Hematopoietic multipotent progenitor cell treated with erythropoietin and hydrocortisone succinate and interleukin-3 and kit ligand, for 17 days (in vitro differentiated cells): ENCODE data around the gene STRIP2.
"Not testable (repeated sequence)": the region's sequence is repeated elsewhere in the genome, so short reads cannot be mapped to it uniquely, and the experiment has no call there.

Experiments used
- DNase-seq: peaks from one replicate; pipeline ENCODE4 v3.0.0-alpha.2; 2015; ENCODE audit warnings: low spot score

The STRIP2 gene

DNA sequence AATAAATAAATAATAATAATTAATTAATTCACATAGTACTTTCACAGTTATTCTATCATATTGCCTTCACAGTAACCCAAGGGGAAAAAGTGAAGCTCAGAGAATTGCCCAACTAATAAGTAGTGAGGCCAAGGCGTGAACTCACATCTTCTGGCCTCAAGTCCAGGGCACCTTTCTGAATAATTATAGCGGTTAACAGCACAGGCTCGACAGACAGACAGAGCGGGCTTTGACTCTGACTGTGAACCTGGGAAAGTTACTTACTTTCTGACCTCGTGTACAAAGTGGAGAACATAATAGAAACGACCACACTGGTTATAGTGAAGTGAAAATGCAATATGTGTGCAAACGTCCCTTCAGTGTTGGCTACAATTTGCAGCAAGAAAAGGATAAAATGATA, 62.4 kb downstream of the STRIP2 start:
- DNase-seq: no peak

DNA sequence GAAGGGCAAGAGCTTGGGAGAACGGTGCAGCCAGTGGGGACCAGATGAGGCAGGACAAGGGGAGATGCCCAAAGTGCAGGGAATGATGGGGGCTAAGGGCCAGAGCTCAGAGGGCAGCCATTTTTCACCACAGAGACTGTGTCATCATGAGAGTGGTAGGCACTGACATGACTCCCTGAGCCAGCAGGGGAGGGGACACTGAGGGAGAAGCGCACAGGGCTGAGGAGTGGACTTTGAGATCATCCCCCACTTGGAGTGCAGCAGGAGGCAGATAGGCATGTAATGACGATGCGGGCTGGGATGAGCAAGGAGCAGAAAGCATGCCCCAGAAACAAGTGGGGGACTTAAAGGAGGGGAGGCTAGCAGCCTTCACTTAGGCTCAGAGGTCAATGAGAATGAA, 62.9 kb downstream of the STRIP2 start:
- DNase-seq: no peak

DNA sequence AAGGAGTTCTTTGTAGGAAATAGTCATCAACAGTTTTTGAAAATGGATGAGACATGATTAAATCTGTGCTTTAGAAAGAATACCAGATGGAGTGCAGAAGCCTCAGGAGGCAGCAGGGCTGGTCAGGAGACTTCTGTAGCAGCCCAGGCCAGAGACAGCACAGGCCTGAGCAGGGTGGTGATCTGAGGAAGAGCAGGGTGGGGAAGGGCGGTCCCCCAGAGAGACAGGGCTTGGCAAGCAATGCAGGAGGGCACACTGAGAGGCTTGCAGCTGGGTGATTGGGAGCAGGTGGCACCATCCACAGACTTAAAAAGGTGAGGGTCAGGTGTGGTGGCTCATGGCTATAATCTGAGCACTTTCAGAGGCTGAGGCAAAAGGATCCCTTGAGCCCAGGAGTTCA, 63.8 kb downstream of the STRIP2 start:
- DNase-seq: no peak

DNA sequence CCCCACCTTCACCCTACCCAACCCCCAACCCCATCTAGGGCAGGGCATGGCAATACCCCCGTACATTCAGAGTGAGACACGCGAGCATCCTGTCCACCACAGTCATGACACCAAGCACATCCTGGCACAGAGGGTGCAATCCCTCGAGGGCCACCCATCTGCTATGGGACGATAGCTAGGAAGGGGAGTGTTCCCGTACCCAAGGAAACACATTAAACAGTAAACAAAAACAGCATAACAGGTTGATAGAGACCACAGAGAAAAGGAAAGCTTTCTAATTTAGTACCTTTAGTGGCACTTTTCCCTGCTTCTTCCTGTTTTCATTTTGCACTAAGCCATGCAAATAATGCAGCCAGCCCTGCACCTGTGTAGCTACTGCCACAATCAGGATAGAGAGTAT, 65.8 kb downstream of the STRIP2 start:
- DNase-seq: no peak

DNA sequence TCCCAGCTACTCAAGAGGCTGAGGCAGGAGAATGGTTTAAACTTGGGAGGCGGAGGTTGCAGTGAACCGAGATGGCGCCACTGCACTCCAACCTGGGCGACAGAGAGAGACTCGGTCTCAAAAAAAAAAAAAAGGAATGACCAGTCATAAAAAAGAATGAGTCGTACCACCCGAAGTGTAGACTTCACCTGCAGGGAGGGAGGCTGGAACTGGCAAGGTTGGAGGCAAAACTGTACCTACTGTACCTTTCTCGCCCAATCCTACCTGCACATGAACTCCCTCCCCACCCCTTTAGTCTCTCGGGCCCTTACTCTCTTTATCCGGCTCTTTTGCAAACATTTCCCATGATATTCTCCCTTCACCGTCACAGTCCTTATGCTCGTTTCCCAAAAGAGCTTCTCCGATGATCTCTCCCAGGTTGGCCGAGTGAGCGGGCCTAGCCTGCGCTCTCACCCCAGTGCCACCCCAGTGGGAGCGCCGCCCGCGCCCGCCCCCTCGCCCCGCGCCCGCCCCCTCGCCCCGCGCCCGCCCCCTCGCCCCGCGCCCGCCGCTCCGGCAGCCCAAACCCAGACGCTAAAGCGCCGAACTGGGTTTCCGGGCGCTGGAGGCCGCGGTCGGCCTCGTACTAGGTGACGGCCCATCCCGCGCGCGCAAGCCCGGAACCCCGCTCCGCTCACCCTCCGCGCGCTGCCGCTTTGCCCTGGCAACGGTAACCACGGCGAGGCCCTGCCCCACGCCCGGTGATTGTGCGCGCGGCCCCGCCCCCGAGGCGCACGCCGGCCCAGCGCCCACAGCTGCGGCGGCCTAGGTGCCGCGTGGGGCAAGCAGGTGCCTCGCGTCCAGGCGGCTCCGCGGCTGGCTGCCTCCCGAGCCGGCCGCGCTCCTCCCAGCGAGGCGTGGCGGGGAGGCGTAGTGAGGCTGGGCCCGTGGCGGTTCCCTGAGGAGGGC, 67.8 kb downstream of the STRIP2 start, which contains the start of gene SMKR1:
Gene SMKR1, plus strand, starts transcription at position 772 of the 948 bp plus-strand sequence. CDS start 294 bp downstream, outside the sequence.
- no peak for DNase-seq

DNA sequence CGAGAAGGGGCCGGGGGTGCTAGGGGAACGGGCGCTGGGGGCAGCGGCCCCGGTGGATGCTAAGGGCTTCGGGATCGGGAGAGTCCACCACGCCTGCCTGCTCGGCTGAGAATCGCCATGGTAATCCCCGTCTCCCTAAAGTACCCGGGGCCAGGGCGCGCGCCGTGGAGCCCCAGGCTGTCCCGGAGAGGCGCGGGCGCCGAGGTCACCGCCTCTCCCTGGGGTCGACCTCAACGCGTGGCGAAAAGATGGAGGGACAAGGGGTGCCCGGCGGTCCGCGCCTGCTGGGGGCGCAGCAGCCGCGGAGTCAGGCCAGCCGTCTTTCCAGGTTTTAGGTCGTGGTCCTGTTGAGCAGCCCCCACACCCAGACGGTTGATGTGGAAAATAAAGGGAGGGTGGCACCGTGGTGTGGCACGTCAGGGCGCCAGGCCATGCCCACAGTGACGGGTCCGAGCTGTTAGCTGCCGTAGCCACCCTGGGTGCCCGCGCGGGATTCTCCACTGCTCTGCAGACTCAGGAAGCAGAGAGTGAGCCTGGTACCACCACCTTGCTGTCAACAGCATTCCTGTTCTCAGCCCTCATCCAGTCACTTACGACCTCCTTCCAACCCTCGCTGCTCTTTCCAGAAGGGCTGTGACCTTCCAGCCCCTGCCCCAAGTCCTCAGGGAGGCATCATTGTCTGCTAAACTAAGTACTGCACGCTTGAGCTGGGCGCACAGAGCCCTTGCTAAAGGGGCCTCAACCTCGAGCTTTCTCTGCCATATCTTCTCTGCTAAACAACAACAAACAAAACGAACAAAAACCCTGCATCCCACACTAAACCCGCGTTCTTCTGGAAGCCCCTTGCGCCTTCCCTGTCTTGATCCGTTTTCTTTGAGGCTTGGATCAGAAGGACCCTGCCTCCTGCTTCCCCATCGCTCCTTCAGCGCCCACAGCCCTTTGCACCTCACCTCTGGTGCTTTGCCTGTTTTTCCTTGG, 68.8 kb downstream of the STRIP2 start:
- no peak for DNase-seq

GRCh38 chr7:129503725-129504124, 69.5 kb downstream of the STRIP2 start:
- DNase-seq: no peak

GRCh38 chr7:129512192-129512591, 78.0 kb downstream of the STRIP2 start:
- no peak for DNase-seq

- DNase-seq: no peak
Observed at GRCh38 chr7:129513546-129513945, 79.3 kb downstream of the STRIP2 start.

DNA sequence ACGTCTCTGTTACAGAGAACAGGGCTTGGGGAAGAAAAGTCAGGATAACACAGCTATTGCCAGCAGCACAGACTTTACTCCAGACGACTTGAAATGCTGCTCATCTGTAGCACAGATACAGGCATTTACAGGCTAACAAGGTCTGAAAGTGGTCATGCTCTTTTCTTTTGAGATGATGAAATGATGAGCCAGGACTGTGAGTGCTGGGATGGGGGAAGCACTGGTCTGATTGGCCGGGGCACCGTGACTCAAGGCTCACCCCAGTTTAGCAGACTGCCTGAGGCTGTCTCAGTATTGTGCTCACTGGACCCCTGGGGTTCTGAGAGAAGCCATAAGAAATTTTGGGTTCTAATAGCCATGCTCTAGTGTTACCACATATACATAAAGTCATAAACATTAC, 80.5 kb downstream of the STRIP2 start:
- no peak for DNase-seq

GRCh38 chr7:129515381-129515780, 81.1 kb downstream of the STRIP2 start:
- no peak for DNase-seq

- no peak for DNase-seq
Observed at GRCh38 chr7:129517931-129518330, 83.7 kb downstream of the STRIP2 start.

DNA sequence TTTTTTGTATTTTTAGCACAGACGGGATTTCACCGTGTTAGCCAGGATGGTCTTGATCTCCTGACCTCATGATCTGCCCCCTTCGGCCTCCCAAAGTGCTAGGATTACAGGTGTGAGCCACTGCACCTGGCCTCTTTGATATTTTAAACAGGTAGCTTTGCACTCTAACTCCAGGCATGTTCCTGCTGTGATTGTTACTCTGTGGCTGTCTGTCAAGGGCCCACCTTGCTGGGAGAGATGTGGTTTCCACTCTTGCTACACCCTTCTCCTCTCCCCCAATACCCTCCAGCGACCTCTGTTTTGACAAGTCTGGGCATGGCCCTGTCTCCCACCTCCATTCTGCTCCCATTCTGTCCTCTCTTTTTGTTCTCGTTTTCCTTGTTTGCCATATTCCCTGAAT, 85.2 kb downstream of the STRIP2 start:
- DNase-seq: no peak

DNA sequence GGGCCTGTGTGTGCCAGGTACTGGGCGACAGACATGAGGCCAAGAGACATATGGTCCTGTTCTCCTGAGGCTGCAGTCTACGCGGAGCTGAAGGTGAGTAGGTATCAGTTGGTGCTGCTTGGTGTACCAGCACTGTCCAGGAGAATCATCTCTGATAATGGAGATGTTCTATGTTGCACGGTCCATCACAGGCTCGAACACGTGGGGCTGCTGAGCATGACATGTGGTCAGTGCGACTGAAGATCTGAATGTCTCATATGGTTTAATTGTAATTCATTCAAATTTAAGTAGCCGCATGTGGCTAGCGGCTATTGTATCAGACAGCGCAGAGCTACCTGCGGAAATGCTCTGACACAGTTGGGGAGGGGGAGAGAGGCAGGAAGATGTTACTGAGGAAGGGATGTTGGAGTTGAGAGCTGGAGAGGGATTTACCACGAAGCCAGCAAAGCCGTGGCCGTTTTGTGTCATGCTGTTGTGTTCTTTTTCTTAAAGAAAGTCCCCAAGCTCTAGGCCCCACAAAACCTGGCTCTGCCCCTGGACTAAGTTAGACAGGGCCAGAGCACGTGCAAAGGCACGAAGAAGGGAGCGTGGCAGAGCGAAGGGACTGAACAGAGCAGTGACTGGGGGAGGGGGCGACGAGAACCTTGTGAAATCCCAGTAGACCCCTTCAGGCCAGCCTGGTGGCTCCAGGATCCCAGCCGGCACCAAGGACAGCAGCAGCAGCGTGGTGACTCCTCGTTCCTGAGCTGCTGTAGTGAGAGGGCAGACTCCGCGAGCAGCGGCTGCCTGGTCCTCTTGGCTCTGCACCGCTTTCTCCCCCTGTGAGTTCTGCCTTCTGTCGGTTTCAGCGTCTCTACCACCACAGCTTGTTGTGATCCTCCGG, 88.1 kb downstream of the STRIP2 start:
- no peak for DNase-seq

DNA sequence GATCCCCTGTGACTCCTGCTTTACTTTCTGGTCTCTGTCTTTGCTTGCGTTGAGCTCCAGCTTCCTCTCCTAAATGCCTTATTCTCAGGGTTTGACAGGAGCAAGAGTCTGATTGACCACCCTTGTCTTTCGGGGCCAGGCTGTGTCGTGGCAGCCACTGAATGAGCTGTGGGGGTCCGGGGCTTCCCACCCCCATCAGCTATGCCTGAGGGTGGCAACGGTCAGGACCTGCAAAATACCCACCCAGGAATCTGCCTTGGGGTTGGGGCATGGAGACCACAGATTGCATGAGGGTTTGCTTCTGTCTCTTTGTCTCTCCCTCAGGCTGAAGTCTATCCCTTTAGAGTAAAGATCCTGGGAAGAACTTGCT, 88.7 kb downstream of the STRIP2 start:
- DNase-seq: no peak

- DNase-seq: no peak
Observed at GRCh38 chr7:129523924-129524323, 89.7 kb downstream of the STRIP2 start.

DNA sequence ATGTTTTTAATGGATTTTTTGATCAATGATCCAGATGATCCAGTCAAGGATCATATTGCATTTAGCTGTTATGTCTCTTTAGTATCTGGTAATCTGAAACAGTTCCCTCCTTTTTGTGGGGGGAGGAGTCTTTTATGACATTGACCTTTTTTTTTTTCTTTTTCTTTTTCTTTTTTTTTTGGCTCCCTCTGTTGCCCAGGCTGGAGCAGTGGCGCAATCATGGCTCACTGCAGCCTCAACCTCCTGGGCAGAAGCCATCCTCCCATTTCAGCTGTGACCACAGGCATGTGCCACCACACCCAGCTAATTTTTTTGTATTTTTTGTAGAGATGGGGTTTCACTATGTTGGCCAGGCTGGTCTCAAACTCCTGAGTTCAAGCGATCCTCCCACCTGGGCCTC, 90.2 kb downstream of the STRIP2 start:
- DNase-seq: not testable (repeated sequence)

DNA sequence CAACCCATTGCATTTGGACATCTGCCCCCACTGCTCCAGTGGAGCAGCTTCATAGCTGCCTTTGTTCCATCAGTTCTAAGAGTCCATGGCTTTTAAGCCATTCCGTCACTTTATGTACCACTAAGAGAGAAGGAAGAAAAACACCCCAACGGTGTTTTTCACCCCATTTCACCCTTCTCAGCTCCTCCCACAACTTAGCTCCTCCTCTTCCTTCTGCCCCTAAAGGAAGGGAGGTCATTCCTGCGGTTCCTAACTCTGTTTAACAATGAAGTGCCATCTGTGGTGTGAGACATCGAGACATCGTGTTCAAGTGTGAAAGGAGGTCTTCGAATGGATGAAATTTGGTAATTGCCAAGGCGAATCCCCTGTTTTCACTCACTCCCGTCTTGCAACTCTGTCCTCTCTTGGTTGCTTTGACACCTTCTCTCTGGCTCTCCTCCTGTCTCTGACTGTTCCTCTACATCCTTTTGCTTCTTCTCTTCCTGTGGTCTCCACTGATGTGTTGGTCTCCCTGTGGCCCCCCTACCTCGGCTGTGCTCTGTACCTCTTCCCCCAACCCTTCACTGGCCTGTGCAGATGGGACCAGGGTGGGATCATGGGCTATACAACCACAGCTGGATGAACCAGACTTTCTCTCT, 91.1 kb downstream of the STRIP2 start:
- no peak for DNase-seq

DNA sequence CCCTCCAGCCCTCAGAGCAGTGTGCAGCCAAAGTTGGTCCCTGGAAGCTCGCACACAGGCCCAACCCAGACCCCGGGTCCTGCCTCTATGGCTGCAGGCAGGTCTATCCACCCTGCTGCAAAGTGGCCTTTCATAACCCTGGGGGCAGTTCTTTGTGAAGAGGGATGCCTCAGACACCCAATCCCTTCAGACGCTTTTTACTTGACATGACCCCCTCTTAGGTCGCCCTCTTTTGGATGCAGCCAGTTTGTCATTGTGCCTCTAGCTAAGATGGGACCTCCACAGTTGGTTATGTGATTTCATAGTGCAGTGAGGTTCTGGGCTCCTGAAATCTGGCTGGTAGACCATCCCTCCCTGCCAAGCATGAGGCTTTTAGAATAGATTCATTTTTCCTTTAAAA, 95.4 kb downstream of the STRIP2 start:
- DNase-seq: no peak

DNA sequence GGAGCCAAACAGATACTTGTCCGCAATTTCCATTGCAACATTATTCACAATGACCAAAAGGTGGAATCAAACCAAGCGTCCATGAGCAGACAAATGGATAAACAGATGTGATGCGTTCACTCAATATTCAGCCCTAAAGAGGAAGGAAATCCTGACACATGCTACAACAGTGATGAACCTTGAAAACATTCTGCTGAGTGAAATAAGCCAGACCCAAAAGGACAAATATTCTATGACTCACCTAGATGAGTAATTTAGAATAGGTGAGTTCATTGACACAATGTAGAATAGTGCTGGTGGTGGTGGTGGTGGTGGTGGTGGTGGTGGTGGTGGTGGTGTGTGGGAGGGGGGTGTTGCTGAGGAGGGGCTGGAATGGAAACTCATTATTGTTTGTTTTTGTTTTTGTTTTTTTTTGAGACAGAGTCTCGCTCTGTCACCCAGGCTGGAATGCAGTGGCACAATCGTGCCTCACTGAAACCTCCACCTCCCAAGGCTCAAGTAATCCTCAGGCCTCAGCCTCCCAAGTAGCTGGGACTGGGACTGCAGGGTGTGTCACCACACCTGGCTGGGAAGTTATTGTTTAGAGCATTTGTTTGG, 96.7 kb downstream of the STRIP2 start:
- DNase-seq: no peak

DNA sequence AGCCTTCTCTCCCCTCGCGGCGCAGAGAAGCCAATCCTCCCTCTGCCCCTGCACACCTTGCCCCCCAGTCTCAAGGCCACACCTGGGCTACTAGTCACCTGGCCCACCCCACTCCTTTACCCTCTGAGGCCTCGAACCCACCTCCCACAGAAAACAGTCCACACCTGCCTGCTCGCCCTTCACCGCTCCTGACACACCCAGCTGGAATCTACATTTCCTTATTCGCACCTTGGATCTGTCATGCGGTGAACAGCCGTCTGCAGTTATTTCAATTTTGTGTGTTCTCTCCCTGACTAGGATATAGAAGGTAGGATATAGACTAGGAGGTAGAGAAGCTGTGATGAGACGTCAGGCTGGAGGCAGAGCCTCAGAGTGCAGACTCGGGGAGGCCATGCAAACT, 97.5 kb downstream of the STRIP2 start:
- no peak for DNase-seq
